HG03175 (cell line): ENCODE results near the gene PIP5K1C.
"Not testable (repeated sequence)": the region's sequence is repeated elsewhere in the genome, so short reads cannot be mapped to it uniquely, and the experiment has no call there.

ENCODE experiments used
- ATAC-seq: cut with Tn5 transposase; IDR thresholded peaks from one replicate; pipeline ENCODE4 v1.9.1; 2021; ENCODE audit warnings: mild to moderate bottlenecking, moderate library complexity; ENCODE audit not compliant: unreplicated experiment

Gene PIP5K1C

GRCh38 chr19:3601021-3601420 is 99.2 kb downstream of the PIP5K1C start:
- no peak for ATAC-seq

DNA sequence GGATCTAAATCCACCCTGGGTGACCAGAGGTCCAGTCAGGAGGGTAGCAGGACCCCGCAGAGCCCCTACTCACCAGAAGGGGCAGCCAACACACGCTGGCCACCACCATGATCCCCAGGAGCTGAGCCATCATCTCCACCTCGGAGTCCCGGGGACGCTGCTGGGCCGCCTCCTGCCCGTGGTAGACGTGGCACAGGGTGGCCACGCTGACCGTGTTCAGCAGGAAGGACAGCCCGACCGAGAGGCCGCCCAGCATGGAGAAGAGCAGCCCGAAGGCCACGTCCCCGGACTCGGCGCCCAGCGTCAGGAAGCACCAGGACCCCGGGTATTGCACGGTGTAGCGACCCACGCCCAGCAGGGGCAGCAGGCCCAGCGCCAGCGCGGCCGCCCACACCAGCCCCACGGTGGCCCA is 100.5 kb downstream of the PIP5K1C start:
- no peak for ATAC-seq

DNA sequence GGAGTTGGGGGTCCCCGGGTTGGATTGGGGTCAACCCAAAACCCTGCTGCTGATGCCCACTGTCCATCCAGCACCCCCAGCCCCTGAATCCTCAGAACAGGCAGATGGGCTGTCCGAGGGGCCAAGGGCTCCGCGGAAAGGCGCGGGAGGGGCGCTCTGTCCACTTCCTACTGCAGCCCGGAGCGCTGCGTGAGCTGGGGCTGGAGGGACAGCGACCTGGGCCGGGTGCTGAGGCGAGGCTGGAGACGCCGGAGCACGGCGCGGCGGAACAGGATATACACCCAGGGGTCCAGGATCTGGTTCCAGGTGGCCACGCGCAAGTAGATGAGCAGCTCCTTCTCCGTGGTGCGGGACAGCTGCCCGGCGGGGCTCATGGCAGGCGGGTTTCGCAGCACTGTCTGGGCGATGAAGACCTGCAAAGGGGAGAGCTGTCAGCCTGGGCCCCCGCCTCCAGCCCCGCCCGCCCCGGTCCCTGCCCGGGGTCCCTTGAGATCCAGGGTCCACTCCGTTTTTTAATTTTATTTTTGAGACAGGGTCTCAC is 104.7 kb downstream of the PIP5K1C start:
- ATAC-seq: no peak

DNA sequence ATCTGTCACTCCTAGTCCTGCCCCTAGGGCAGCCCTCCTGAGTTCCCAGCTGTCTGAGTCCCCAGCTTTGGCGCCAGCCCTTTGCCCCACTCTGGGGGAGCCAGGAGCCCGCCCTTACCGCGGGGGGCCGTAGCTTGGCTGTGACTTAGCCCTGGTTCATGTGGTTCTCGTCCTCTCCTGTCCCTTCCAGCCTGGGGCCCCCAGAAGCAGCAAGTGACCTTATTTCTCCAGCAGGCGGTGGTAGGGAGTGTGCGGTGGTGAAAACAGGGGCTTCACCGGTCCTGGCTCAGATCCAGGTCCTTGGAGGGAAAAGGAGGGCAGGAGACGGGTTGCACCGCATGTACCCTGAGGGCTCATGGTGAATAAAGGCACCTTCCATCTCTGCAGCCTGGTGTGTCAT is 107.1 kb downstream of the PIP5K1C start:
- ATAC-seq: no peak

DNA sequence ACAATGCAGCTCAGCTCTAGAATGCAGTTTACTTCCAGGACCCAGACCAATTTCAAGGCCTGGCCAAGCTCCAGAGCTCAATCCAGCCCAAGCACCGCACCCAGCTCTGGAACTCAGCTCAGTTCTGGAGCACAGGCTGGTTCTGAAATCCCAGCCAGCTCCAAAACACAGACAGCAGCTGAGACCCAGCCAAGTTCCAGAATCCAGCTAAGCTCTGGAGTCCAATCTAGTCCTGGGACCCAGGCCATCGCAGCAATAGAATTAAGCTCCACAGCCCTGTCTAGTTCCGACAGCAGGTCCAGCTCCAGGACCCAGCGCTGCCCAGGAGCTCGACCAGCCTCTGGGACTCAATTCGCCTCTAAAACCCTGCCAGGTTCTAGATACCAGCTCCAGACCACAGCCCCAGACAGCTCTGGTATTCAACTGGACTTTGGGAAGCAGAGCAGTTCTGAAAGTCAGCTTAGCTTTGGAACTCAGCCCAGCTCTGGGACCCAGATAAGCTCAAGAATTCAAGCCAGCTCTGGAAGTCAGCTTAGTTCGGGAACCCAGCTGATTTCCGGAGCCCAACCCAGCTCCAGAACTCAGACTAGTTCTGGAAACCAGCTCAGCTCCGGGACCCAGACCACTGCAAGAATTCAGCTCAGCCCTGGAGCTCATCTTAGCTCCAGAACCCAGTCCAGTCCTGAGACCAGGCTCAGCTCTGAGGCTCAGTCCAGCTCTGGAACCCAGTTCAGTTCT is 108.2 kb downstream of the PIP5K1C start:
- ATAC-seq: no peak

DNA sequence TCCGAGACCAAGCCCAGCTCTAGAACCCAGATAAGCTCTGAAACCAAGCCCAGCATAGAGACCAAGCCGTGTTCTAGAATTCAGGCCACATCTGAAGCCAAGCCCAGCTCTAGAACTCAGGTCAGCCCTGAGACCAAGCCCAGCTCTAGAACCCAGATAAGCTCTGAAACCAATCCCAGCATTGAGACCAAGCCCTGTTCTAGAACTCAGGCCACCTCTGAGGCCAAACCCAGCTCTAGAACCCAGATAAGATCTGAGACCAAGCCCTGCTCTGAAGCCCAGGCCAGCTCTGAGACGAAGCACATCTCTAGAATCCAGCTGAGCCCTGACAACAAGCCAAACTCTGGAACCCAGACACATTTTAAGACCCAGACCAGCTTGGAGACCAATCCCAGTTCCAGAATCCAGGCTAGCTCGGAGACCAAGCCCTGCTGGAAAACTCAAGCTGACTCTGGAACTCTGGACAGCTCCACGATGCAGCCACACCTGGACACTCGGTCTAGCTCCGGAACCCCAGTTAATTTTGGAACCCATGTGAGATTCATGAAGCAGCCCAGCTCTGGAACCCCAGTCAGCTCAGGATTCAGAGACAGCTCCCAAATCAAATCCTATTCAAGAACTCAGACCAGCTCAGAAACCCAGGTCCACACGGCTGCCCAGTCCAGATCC is 109.1 kb downstream of the PIP5K1C start:
- no peak for ATAC-seq

DNA sequence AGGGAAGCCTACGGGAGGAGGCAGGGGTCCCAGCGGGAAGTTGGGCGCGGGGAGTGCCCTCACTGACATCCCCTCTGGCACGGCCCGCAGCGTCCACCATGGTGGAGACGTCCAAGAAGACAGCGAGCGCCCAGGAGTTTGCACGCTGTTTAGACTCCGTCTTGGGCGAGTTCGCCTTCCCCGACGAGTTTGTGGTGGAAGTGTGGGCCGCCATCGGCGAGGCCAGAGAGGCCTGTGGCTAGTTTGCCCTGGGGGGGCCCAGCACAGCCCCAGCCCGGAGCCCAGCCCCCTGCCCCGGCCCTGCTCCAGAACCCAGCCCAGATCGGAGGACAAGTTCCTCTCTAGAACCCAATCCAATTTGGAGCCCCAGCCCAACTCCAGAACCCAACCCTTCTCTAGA is 110.3 kb downstream of the PIP5K1C start:
- no peak for ATAC-seq

DNA sequence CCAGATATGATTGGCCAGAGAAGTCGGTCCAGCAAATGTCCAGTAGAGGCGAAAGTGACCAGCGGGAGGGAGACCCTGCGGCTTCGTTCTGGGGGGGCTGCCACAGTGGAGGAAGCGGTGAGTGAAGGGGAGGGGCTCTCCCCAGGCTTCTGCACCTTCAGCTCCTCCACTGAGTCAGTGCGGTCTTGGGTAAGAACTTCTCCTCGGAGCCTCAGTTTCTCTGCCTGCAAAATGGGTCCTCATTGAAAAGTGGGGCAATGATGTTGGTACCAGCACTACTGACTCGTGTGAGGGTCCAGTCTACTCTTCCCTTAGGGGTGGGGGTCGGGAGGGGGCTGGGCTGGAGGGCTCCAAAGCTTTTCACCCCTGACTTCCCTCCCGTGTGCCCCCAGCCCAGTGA is 110.8 kb downstream of the PIP5K1C start:
- ATAC-seq: no peak

GRCh38 chr19:3586707-3587346 is 113.4 kb downstream of the PIP5K1C start:
- no peak for ATAC-seq

DNA sequence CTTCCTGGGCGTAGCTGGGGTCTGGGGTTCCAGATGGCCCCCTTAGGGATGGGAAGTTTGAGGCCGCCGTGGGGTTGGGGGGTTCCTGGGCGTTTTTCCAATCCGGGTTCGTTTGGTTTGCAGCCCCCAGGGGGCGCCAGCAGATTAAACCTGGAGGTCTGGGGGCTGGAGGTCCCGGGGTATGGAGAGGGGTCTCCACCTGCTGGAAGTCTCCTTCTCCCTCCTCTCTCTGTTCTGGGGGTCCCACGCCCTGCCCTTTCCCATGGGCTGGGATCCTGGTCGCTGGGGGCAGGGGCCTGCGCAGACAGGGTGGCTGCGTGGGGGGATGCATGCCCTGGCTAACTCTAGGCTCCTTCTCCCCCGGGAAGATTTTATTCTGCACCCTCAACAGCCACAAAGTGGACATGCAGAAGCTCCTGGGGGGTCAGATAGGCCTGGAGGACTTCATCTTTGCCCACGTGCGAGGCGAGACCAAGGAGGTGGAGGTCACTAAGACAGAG is 114.1 kb downstream of the PIP5K1C start:
- no peak for ATAC-seq

- ATAC-seq: no peak
Observed at GRCh38 chr19:3585301-3586126, 114.8 kb downstream of the PIP5K1C start, which contains the start of gene GIPC3. Gene GIPC3, plus strand, starts transcription at chr19:3585478. Its CDS starts 120 bp downstream, at chr19:3585598.

DNA sequence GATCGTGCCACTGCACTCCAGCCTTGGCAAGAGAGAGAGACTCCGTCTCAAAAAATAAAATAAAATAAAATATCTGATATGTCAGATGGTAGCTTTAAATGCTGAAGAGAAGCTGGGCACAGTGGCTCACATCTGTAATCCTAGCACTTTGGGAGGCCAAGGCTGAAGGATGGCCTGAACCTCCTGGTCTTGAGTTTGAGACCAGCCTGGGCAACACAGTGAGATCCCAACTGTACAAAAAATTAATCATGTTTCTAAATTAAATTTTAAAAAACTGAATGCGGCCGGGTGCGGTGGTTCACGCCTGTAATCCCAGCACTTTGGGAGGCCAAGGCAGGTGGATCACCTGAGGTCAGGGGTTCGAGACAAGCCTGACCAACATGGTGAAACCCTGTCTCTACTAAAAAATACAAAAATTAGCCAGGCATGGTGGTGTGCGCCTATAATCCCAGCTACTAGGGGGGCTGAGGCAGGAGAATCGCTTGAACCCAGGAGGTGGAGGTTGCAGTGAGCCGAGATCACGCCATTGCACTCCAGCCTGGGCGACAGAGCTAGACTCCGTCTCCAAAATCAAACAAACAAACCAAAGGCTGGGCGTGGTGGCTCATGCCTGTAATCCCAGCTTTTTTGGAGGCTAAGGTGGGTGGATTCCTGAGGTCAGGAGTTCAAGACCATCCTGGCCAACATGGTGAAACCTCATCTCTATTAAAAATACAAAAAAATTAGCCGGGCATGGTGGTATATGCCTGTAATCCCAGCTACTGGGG is 116.0 kb downstream of the PIP5K1C start:
- not testable (repeated sequence) for ATAC-seq

DNA sequence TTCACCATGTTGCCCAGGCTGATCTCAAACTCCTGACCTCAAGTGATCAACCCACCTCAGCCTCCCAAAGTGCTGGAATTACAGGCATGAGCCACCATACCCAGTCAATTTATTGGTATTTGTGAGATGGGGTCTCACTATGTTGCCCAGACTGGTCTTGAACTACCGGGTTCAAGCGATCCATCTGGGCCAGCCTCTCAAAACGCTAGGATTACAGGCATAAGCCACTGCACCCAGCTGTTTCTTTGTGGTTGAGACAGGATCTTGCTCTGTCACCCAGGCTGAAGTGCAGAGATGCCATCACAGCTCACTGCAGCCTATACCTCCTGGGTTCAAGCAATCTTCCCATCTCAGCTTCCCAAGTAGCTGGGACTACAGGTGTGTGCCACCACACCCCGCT is 118.5 kb downstream of the PIP5K1C start:
- not testable (repeated sequence) for ATAC-seq
